Ishikawa (cell line): ENCODE results near the gene NKD1.

Experiments used
- CEBPB ChIP-seq: IDR thresholded peaks from 2 replicates; pipeline ENCODE4 v1.6.1; 2012
- CREB1 ChIP-seq: IDR thresholded peaks from 2 replicates; pipeline ENCODE4 v1.6.1; 2012; ENCODE audit warnings: low read depth
- EGR1 ChIP-seq: IDR thresholded peaks from 2 replicates; pipeline ENCODE4 v1.6.1; 2012
- EP300 ChIP-seq: IDR thresholded peaks from 2 replicates; pipeline ENCODE4 v1.6.1; 2012; ENCODE audit warnings: borderline replicate concordance
- FOXM1 ChIP-seq: IDR thresholded peaks from 2 replicates; pipeline ENCODE4 v1.6.1; 2012; ENCODE audit warnings: low read depth, borderline replicate concordance
- NFIC ChIP-seq: IDR thresholded peaks from 2 replicates; pipeline ENCODE4 v1.6.1; 2012
- RAD21 ChIP-seq: IDR thresholded peaks from 2 replicates; pipeline ENCODE4 v1.6.1; 2012; ENCODE audit warnings: low read depth
- TAF1 ChIP-seq: IDR thresholded peaks from 2 replicates; pipeline ENCODE4 v1.6.1; 2012; ENCODE audit warnings: low read depth, mild to moderate bottlenecking
- TCF12 ChIP-seq: IDR thresholded peaks from 2 replicates; pipeline ENCODE4 v1.6.1; 2012; ENCODE audit warnings: low read depth
- TEAD4 ChIP-seq: IDR thresholded peaks from 2 replicates; pipeline ENCODE4 v1.6.1; 2012
- YY1 ChIP-seq: IDR thresholded peaks from 2 replicates; pipeline ENCODE4 v1.6.1; 2012; ENCODE audit warnings: low read depth
- ZBTB7A ChIP-seq: IDR thresholded peaks from 2 replicates; pipeline ENCODE4 v1.6.1; 2012; ENCODE audit warnings: low read depth
- TF ChIP-seq, protein P1 (sequence below): IDR thresholded peaks from 2 replicates; pipeline ENCODE4 v1.6.1; 2012
- TF ChIP-seq, protein P2 (sequence below): IDR thresholded peaks from 2 replicates; pipeline ENCODE4 v1.6.1; 2012; ENCODE audit warnings: low read depth, mild to moderate bottlenecking
- TF ChIP-seq, protein P3 (sequence below): IDR thresholded peaks from 2 replicates; pipeline ENCODE4 v1.6.1; 2012

The NKD1 gene

DNA sequence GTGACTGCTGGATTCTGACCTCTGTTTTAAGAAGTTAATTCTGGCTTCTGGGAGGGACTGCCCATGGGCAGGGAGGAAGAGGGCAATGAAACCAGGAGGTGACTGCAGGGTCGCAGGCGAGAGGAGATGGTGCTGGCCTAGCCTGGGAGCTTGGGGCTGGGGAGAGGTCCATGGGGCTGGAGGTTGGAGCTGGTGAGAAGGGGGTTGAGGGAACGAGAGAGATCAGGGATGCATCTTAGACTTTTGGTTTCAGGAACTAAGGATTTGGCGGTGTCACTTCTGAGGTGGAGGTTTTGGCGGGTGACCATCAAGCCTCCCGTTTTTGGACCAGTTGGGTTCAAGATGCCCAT is 64.6 kb downstream of the NKD1 start:
- TF ChIP-seq RAD21 (no peak), FOXM1 (no peak), EP300 (no peak), TEAD4 (no peak), ZBTB7A (no peak), NFIC (no peak), EGR1 (no peak), CREB1 (no peak), YY1 (no peak), CEBPB (no peak), TAF1 (no peak), TCF12 (no peak)
- TF ChIP-seq, protein P1, sequence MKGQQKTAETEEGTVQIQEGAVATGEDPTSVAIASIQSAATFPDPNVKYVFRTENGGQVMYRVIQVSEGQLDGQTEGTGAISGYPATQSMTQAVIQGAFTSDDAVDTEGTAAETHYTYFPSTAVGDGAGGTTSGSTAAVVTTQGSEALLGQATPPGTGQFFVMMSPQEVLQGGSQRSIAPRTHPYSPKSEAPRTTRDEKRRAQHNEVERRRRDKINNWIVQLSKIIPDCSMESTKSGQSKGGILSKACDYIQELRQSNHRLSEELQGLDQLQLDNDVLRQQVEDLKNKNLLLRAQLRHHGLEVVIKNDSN, result no peak
- TF ChIP-seq, protein P2, sequence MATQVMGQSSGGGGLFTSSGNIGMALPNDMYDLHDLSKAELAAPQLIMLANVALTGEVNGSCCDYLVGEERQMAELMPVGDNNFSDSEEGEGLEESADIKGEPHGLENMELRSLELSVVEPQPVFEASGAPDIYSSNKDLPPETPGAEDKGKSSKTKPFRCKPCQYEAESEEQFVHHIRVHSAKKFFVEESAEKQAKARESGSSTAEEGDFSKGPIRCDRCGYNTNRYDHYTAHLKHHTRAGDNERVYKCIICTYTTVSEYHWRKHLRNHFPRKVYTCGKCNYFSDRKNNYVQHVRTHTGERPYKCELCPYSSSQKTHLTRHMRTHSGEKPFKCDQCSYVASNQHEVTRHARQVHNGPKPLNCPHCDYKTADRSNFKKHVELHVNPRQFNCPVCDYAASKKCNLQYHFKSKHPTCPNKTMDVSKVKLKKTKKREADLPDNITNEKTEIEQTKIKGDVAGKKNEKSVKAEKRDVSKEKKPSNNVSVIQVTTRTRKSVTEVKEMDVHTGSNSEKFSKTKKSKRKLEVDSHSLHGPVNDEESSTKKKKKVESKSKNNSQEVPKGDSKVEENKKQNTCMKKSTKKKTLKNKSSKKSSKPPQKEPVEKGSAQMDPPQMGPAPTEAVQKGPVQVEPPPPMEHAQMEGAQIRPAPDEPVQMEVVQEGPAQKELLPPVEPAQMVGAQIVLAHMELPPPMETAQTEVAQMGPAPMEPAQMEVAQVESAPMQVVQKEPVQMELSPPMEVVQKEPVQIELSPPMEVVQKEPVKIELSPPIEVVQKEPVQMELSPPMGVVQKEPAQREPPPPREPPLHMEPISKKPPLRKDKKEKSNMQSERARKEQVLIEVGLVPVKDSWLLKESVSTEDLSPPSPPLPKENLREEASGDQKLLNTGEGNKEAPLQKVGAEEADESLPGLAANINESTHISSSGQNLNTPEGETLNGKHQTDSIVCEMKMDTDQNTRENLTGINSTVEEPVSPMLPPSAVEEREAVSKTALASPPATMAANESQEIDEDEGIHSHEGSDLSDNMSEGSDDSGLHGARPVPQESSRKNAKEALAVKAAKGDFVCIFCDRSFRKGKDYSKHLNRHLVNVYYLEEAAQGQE, result no peak
- TF ChIP-seq, protein P3, sequence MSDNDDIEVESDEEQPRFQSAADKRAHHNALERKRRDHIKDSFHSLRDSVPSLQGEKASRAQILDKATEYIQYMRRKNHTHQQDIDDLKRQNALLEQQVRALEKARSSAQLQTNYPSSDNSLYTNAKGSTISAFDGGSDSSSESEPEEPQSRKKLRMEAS, result no peak

DNA sequence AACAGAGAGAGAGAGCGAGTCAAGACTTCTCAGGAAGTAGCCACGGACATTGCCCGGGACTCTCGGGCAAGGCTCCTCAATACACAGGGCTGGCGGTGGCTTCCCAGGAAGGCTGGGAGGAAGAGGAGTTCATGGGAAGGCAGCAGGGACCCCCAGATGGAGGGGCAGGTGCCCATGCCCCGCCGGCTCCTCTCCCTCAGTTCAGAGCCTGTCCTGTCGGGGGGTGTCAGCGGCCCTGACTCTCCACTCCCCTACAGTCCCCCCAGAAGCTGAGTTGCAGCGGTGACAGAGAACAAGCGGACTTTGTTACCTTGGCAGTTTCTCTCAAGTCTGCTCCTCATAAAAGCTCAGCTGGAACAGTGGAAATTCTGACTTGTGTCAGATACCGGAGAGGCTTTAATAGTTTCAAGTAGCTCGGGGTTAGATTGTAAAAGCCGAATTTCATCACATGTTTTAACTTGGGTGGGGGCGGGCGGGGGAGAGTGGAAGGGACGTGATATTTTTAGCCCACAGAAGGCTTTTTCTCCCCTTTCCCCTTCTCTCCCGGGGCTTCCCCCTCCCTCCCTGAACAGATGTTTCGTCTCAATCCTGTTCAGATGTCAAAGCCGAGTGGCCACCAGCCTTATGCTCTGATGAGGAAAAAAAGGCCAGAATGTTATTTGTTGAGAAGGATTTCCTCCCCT is 65.2 kb downstream of the NKD1 start:
- TF ChIP-seq FOXM1 (no peak), TAF1 (no peak), TEAD4 (no peak), TCF12 (no peak), CREB1 (no peak), EGR1 (no peak), CEBPB (no peak), EP300 (no peak), ZBTB7A (no peak), RAD21 (no peak), NFIC (no peak), YY1 (no peak)
- TF ChIP-seq, protein P1, result no peak
- TF ChIP-seq, protein P3, result no peak
- TF ChIP-seq, protein P2, result no peak

DNA sequence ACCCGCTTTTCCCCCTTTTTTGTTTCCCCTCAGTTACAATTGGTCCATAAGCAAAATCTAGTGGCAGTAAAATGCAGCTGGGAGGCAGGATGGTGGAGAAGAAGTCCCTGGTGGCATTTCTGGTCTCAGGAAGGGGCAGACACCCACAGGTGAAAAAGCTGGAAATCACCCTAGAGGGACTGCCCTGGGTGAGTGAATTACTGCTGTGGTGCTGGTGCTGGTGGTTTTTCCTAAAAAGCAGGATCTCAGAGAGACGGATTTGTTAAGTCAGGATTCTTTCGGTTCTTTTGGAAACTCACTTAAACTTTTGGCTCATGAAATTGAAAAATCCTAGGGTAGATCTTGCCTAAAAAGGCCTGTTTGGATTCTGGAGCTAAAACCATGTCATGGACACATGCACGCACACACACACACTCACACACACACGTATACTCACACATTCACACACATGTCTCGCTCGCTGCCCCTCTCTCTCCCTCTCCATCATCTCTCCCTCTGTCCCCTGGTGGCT is 65.8 kb downstream of the NKD1 start:
- TF ChIP-seq EGR1 (no peak), TAF1 (no peak), TEAD4 (no peak), YY1 (no peak), CEBPB (no peak), RAD21 (no peak), FOXM1 (no peak), EP300 (no peak)
- TF ChIP-seq, protein P3, result no peak
- TF ChIP-seq, protein P2, result no peak
- TF ChIP-seq, protein P1, result no peak
